T1000 (cell line): ENCODE measurements around the gene BZW2.

ENCODE experiments used
- DNase-seq: peaks from one replicate; lab custom pipeline; 2025; ENCODE audit warnings: mixed read lengths; lab: John Stamatoyannopoulos, UW

BZW2 gene

DNA sequence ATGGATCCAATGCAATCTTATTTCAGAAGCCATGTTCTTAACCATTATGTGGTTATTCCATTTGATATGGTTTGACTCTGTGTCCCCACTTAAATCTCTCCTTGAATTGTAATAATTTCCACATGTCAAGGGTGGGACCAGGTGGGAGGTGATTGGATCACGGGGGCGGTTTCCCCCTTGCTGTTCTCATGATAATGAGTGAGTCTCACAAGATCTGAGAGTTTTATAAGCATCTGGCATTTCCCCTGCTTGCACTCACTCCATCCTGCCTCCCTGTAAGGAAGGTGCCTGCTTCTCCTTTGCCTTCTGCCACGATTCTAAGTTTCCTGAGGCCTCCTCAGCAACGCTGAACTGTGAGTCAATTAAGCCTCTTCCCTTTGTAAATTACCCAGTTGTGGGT lies 75.6 kb downstream of the BZW2 start:
- DNase-seq = no peak

DNA sequence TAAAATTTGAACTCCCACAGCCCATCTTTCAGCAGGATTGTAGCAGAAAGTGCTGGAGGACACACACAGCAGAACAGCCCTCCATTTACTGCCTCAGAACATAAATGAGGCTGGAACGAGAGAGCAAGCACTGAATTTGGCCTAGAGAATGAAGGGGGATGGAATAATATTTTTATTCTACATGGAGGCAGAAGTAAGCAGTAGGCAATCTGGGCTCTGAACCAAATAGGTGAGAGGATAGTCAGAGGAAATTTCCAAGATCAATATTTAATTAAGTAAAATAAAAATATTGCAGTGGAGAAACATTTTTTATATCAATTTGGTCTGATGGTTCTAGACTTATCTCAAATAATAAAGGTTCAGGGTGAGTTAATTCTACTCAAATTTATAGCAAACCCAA lies 78.4 kb downstream of the BZW2 start:
- no peak for DNase-seq

DNA sequence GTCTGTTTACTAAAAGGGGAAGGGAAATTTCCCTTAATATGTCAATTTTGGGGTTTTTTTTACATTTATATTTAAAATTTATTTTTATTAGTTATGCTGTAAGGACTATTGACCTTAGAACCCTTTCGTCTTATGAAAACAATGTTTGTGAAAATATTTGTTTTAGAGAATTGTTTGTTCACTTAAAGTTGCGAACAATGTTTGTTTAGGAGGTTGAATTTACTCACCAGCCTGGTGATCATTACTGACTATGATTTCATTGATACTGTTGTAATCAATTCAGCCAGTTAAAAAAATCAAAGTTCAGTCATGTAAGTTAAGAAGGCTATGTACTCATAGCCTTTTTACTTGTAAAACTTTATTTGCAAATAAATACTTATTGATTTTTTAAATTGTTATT lies 80.2 kb downstream of the BZW2 start:
- no peak for DNase-seq

DNA sequence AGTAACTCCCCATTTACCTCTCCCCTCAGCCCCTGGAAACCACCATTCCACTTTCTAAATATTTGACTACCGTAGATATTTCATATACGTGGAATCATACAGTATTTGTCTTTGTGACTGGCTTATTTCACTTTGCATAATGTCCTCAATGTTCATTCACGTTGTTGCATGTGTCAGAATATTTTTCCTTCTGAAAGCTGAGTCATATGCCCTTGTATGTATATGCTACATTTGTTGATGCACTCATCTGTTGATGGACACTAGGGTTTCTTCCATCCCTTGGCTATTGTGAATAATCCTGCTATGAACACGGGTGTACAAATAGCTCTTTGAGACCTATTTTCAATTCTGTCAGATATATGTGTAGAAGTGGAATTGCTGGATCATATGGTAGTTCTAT lies 81.8 kb downstream of the BZW2 start:
- DNase-seq = no peak

DNA sequence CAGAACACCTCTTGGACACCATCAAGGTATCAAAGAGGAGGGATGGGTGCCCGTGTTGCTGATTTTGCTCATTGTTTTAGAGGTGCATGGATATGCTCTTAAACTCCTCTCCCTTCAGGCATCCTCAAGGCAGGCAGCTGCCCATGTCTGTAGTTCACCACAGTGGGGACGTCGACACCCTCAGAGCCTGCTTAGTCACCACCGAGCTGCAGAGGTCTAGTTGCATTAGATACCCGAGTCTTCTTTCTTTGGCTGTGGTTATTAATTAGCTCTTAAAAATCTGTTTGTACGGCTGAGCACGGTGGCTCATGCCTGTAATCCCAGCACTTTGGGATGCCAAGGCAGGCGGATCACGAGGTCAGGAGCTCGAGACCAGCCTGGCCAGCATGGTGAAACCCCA lies 82.8 kb downstream of the BZW2 start:
- no peak for DNase-seq

DNA sequence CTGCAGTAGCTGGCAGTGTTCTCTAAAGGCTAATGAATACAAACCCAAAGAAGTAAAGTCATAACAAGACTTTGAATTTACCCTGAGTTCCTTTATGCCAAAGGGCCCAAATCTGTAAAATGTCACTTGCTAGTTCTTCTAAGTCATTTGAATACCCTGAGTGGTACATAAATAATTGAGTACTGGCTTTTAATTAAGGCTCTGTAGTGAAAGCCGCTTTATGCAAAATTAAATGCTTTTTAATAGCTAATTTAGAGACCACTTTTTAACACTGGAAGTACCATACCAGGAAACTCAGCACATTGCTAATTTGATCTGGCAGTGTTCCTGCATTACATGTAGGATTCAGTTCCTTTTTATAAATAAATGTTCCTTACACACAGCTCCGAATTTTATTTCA lies 83.6 kb downstream of the BZW2 start:
- no peak for DNase-seq

DNA sequence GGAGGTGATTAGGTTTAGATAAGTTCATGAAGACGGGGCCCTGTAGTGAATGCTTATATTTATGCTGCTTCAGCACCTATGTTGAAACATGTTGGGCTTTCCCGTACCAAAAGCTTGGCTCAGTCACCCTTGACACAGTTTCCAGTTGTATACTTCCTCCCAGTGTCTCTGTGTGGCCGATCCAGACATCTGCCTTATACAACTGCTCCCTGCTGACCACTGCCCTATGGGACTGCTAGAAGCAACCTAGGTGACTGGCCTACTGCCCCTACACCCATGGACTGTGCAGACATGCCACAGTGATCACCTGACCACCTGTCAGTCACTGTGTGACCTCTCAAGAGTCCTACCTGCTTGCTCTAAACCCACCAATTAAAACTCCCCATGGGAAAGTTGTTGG lies 85.0 kb downstream of the BZW2 start:
- DNase-seq = no peak

DNA sequence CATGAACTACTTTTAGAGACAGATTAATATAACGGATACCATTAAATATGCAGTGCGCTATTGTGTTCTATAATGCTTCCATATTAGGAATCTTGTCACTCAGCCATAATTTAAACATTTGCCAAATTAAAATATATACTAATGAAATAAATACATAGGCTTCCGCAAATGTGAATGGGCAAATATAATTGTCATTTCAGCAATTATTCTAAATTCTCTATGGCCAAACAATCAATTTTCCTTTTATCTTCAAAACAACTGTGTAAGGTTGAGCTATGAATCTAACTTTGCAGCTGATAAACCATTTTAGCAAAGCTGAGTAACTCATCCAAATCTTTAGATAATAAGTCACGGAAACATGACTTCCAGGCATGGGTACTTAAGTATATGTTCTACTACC lies 86.8 kb downstream of the BZW2 start:
- no peak for DNase-seq

DNA sequence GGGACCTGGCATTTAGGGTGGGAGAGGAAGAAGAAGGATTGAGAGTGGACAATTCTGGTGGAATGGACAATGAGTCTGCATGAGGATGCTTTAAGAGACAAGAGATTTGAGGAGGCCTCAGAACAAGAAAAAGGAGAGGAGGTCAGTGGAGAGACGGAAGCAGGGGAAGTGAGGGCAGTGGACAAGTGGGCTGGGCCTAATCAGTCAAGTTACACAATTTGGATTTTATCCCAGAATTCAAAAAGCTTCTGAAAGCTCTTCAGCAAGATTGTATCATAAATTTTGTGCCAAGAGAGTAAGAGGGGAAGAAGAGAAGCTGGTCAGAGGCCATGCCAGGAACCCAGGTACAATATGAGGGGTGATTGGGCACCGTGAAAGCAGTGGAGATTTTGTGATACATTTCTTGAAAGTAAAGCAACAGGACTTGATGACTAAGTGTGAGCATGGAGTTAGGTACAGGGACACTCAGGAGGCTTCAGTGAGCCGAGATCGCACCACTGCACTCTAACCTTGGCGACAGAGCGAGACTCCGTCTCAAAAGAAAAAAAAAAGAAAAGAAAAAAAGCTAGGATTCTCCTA lies 88.3 kb downstream of the BZW2 start:
- no peak for DNase-seq

DNA sequence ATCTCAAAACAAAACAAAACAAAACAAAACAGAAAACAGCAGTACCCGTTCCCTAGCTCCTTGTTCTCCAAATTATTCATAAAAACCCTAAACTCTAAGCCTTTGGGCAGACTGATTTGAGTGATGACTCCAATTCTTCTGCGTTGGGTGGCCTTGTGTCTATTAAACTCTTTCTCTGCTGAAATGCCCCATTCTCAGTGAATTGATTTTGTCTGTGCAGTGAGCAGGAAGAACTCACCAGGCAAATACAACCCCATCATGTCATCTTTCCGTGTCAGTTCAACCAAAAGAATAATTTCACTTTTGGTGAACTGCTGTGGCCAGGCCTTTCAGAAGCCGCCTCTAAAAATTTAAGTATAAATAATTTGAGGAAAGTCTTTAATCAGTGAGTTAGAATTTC lies 89.0 kb downstream of the BZW2 start:
- no peak for DNase-seq

DNA sequence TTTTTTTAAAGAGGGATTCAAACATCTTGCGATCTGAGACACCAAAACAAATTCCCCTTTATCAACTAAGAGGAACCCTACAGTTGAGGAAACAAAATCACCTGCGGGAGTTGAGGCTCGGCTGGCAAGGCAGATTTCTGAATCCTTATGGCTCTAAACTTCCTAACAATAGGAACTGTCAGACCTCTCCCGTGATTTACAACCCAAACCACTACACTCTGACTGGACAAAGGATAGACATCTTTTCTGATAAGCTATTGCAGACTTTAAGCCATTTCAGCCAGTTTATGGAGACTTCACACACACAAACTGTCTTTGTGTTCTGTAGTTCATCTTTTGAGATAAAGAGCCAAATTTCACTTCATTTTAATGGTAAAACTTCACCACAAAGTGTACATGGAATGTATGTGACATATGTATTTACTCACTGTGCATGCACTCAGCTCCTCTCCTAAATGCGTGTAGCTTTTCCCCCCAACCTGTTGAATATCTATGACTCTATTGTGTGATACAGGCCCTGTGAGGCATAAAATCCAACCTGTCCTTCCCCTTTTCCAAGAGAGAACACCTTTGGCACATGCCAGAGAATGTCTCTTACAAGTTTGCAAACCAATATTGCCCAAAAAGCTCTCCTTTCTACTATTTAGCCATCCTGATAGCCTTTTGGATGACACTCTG lies 92.2 kb downstream of the BZW2 start:
- no peak for DNase-seq

DNA sequence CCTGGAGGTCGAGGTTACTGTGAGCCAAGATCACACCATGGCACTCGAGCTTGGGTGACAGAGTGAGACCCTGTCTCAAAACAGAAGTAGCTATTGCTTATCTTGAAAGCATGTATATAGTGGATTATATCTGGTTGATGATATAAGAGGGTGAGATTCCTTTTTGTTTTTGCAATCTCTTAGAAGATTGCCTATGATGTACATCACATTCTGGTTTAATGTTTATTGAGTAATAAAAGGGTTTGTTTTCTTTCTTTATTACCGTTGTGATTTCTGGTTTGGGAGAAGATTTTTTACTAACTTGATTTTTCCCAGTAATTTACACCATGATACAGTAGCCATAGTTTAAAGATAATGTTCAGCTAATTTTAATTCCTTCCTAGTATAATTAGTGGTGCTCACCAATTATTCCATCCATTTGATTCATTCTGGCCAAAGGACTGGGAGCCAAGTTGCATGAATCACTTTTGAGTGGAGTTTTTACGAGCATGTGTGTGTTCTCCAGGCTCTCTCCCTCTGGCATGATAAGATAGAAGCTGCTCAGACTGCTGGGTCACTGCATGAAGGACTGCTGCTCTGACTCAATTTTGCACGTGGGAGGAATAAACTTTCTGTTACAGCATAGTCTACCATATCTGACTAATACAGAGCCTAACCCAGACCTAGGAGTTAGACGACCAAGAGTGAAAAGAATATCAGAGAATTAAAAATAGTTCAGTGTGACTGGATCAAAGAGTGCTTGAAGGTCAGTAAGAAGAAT lies 94.1 kb downstream of the BZW2 start:
- peak; percentile 71 for DNase-seq

DNA sequence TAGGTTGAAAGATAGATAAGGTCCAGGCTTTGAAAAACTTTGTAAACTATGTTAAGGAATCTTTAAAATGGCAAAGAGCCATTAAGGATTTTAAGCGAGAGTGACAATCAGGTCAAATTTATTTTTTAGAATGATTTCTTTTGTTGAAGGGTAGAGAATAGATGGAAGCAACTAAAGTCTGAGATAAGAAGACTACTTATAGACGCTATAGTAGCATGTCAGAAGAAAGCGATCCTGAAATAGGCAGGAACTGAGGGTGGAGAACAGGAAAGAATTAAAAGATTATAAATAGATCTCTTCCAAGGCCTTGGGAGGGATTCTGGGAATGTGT lies 94.6 kb downstream of the BZW2 start:
- DNase-seq = no peak

DNA sequence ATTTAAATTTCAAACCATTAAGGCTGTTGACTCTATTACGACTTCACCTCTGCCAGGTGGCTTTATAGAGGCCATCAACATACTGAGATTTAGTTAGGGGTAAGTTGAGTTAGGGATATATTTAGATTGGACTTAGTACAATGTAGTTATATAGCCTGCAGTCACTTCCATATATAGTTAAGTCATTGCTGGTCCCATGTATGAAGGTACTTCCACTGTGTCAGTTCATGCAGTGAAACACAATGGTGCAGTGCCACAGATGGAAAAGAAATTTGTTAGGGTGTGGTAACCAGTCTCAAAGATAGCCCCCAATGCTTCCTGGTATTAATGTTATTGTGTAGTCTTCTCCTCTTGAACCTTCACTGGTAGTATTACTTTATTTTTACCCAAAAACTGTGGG lies 95.0 kb downstream of the BZW2 start:
- DNase-seq = no peak

DNA sequence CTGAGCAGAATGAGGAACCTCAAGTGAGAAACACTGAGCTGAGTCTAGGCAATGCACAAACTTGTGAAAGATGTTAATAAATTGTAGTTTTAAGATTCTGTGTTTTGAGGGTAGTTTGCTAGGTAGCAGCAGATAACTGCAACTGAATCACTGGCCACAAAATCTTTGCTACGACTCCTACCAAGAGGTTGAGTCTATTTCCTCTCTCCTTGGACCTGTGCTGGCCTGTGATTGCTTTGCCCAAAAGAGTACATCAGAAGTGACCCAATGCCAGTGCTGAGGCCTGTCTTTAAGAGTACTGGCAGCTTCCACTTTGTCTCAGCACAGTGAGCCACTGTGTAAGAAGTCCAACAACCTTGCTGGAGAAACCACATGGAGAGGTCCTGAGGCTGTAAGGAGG lies 95.7 kb downstream of the BZW2 start:
- no peak for DNase-seq

DNA sequence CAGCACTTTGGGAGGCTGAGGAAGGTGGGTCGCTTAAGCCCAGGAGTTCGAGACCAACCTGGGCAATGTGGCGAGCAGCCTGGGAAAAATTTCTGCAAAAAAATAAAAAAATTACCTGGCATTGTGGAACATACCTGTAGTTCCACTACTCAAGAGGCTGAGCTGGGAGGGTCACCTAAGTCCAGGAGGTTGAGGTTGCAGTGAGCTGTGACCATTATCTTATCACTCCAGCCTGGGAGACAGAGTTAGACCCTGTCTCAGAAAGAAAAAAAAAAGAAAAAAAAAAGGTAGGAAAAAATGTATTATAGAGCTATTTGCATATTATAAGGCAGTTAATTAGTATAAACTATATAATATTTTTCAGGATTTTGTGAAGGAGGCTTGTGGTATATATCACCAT lies 96.6 kb downstream of the BZW2 start:
- no peak for DNase-seq

DNA sequence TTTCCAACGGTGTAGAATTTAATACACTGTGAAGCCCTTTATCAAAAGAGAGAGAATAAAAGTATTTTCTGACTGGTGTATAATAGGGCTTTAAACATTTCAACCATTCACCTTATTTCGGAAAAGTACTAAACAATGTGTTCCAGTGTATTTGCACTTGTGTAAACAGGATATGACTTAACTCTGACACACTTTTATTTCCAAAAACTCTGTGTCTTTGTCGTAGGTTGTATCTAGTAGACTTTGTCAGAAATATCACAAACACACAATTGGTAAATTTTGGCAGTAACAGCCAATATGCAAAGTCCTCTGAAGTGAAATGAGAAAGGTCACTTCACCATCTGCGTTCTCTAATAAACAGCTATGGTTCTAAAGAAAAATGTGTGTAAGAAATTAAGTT lies 97.3 kb downstream of the BZW2 start:
- no peak for DNase-seq

DNA sequence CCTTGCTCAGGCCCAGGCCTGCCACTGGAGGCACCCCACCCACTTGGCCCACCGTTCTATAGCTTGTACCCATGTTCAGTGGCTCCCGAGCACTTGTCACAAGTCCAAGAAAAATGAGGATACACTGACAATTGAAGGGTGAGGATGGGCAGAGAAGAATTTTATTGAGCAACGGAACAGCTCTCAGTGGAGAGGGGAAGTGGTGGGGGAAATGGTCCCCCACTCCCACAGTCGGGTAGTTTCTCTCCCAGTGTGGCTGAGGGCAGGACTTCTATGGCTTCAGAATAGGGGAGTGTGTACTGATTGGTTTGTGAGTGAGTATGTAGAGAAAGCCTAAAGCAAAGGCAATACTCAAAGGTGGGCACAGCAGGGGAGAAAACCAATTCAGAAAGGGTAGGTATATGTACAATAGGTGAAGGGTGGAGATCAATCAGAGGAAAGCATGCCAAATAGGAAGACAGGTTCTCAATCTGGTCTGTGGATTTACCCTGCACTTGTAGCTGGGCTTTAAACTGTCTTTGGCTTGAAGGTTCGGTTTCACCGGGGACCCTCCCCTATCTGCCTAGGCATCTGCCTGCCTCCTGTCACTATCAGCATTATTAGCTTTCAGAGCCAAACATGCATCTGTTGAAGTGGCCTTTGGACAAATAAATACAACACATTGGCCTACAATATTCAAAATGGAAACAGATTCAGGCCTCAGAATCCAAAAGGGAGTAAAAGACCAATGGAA lies 98.7 kb downstream of the BZW2 start:
- DNase-seq = no peak

DNA sequence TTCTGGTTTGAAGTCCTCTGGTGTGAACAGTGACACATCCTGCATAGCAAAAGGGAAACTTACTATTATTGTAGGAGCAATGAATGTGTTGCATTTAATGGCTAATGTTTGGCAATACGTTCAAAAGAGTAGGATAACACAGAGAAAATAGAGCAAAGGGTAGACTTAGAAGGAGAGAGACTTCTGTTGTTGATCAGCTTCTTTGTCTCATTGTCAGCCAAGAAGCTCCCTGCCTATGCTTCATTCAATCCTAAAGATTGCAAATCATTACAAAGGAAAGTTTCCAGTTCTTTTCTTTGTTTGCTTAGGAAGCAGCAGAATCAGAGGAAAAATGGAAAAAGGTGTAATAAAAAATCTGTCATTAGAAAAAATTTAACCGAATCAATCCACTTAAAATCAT lies 99.7 kb downstream of the BZW2 start:
- DNase-seq = no peak

DNA sequence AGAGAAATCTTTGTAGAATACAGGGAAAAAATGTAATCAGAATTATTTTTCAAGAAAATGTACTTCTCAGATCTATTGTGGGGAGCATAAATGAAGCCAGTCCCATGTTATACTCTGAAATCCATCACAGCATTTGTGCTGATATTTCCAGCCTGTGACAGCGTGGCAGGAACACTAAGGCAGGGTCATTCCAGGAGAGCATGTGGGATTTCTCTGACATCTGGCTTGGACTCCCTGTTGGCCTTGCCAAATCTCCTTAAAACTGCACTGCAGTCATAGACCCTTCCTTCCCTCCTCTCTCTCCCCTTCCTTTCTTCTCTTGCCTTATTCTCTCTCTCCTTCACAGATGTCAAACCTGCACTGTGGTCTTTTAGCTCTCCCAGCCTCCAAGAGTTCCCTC lies 101.1 kb downstream of the BZW2 start:
- no peak for DNase-seq

DNA sequence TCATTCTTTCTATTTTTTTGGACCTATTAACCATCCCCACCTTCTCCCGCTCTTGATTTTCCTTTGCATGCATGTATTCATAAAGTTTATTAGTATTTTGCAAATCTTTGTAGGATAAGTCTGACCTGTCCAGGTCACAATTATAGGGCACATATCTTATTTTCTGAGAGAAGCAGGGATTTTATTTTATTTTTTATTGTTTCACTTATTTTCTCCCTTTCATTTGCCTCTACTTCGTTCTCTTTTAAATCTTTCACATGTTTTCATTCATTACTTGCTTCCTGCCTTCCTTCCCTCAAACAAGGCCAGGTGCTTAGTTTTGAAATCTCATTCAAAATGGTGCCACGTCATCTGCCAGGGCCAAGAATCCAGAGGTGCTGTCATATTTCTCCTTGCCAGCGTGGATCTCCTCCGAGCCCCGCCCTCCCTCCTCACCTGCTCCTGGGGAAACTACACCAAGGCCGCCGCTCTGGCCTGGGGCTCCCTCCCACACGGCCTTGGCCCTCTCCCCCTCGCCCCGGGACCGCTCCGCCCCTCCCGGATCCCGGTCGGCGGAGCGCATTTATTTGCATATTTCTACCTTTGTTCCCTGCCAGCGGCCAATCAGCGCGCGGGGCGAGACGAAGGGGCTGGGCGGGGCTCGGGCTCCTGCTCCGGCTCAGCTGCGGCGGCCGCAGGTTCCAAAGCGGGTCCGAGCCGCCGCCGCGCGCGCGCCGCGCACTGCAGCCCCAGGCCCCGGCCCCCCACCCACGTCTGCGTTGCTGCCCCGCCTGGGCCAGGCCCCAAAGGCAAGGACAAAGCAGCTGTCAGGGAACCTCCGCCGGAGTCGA lies 107.3 kb downstream of the BZW2 start, which contains the start of gene TSPAN13:
TSPAN13 (plus strand) TSS at position 654 of the 830 bp plus-strand sequence. CDS start 213 bp downstream, outside the sequence.
- DNase-seq = peak; percentile 47
